ENCODE data around the gene IL22RA2.
"Not testable (repeated sequence)": the region's sequence is repeated elsewhere in the genome, so short reads cannot be mapped to it uniquely, and the experiment has no call there.

The IL22RA2 gene

DNA sequence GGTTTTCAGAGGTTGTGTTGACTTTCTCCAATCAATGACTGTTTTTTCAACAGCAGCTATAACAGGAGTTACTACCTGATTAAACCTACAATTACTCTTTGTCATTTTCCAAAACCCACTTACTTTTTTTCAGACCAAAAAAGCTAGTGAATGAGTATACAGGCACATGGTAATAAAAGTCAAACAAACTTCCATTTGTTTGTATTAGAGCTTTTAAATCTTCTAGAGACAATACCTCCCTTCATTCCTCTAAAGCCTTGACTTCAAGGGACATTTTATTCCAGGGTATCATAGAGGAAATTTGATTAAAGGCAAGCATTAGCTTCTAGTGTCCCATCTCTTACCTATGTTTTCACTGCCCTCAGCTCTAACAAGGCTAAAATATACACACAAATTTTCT lies 52.7 kb downstream of the IL22RA2 start:
- no peak for DNase-seq

DNA sequence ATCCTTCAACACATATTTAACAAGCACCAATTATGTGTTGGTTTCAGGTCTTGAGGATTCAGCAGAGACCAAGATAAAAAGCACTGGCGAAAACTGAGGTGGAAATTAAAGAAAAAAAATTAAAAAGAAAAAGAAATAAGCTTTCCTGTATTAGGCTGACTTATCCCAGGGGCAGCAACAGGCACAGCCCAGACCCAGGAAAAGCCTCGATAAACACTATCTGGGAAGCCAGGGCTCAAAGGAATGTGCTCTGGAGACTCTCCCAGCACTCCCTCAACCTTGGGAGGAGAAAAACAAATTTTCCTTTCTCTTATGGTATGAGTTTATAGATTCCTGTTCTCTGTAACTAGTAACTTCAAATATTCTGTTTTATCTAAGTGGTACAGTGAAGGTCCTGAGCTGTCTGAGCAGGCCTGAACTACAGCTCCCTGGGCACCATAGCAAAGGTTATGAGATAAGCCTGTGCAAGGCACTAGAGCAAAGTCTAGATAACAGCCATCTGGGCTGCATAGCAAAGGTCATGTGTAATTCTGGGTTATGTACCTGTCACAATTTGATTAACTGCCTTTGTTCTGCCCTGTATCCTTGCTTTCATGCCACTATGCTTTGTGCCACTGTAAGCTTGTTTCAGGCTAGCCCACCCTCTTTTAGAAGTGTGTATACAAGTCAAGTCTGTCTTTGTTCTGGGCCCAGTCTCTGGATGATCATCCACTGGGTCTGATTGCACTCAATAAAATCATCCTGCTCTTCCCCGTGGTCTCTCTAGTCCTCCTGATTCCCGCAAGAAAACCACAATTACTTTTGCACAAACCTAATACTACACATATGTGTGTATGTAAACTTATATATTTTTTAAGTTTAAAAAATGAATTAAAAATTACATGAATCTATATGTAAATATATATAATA lies 54.0 kb downstream of the IL22RA2 start:
- no peak for DNase-seq

- no peak for DNase-seq
Measured at GRCh38 chr6:137117581-137117980, 55.9 kb downstream of the IL22RA2 start.

GRCh38 chr6:137116807-137117206 lies 56.6 kb downstream of the IL22RA2 start:
- no peak for DNase-seq

DNA sequence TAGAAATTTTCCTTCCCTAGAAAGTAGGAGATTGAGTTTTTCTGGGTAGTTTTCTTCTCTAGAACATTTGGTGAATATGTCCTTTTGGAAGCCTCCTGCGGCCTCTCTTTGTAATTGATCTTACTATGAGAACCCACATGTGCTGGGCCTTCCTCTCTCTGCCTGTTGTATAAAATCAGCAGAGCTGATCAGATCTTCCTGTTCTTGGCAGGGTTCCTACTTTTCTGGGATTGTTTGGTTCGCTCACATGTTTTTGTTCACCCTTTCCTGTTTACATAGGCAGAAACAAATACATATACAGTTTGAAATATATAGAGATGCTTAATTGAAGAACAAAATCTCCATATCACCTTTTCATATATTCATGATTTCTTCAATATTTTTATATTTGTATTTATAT lies 57.8 kb downstream of the IL22RA2 start:
- DNase-seq = no peak

GRCh38 chr6:137112067-137112355 lies 61.4 kb downstream of the IL22RA2 start:
- DNase-seq = no peak

- DNase-seq = no peak
Measured at GRCh38 chr6:137111296-137112066, 62.0 kb downstream of the IL22RA2 start.

DNA sequence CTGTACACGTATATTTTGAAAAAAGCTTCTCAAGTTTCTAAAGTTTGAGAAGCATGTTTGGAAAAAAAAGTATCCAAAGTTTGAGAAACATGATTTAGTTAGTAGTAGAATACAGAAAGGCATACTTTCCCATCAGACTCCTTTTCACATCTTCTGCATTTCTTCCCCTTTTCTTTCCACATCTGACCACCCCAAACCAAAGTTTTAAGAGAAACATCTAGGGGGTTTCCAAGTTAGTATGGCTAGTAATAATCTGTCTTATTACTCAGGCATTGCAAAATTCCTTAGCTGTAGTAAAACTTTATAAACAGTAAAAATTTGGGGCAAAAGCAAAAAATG lies 65.7 kb downstream of the IL22RA2 start:
- DNase-seq = no peak

GRCh38 chr6:137107047-137107766 lies 66.2 kb downstream of the IL22RA2 start:
- DNase-seq = not testable (repeated sequence)

- DNase-seq = no peak
Measured at GRCh38 chr6:137106183-137106582, 67.3 kb downstream of the IL22RA2 start.

- DNase-seq = no peak
Measured at GRCh38 chr6:137105375-137105774, 68.1 kb downstream of the IL22RA2 start.

DNA sequence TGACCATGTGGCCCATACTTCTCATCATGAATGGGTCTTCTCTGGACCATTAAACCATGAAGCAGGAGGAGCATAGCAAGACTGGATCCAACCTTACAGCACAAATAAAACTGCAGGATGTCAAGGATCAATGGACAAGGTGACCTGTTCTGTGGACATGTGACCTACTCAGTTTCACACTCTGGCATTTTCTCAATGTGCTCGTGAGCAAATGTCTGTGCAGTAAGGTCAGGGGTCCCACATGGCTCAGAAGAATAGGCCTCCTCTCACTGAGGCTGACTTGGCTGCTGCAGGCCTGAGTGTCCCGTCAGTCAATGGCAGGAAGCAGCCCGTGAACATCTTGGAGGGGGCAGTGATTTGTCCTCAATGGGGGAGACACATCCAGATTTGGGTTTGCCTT lies 68.5 kb downstream of the IL22RA2 start:
- DNase-seq = no peak

DNA sequence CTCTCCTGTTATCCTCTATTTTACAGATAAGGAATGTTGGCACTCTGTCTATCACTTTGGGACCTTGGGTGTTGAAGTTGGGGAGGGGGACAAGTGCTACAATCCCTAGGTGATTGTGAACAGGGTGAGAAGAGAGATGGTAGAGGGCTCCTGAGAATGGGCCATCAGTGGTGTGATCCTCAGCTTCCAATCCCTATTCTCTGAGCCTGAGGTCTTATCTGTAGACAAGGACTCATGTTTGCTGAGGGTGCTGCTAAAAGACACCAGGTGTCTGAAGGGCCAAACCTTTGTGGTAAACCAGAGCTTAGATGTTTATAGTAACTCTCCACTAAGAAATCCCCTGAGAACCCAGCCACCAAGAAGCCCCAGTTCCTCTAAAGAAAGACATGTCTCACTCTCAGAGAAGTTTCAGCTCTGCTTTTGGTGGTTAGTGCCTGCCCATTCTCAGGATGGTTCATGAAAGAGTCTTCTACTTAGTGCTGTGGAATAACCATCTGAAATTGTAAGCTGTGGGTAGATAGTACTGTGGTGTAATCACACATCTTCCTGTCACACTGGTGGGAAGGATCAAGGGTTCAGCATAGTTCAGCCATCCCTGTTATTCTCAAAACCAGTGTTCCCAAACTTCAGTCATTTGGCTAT lies 70.5 kb downstream of the IL22RA2 start:
- no peak for DNase-seq

- no peak for DNase-seq
Measured at GRCh38 chr6:137102050-137102848, 71.2 kb downstream of the IL22RA2 start.

- no peak for DNase-seq
Measured at GRCh38 chr6:137099689-137100403, 73.6 kb downstream of the IL22RA2 start.

DNA sequence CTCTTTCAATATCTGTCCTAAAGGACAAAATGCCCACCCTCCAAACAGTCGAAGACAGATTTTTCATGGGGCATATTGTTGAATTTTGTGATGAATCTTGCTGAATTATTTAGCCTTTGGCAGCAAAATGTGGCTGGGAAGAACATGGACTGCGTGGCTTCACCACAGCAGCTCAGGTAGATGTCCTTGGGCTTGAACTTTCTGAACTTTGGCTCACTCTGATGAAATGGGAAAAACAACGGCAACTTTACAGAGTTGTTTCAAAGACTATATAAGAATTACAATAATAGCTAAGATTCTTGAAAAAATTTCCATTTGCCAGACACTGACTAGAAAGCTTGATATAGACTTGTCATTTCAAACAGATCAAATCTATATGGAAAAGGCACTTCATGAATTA lies 75.9 kb downstream of the IL22RA2 start:
- DNase-seq = no peak

DNA sequence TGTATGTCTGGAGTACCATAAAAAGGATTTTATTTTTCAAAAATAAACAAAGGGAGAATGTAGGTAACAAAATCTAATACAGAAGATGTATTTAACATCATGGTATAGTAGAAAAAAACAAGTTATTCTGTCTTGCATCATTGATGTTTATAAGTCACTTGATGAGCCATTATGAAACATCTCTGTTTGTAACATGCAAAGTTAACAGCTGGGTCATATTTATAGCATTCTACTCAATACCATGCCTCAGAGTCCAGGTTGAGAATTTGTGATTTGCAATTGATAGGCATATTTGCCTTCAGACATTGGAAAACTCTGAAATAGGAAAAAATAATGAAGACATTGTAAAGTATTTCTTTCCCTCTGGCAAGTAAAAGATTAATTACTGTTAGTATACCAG lies 76.4 kb downstream of the IL22RA2 start:
- DNase-seq = no peak

- no peak for DNase-seq
Measured at GRCh38 chr6:137095651-137096238, 77.7 kb downstream of the IL22RA2 start.

GRCh38 chr6:137095093-137095492 lies 78.4 kb downstream of the IL22RA2 start:
- DNase-seq = no peak

DNA sequence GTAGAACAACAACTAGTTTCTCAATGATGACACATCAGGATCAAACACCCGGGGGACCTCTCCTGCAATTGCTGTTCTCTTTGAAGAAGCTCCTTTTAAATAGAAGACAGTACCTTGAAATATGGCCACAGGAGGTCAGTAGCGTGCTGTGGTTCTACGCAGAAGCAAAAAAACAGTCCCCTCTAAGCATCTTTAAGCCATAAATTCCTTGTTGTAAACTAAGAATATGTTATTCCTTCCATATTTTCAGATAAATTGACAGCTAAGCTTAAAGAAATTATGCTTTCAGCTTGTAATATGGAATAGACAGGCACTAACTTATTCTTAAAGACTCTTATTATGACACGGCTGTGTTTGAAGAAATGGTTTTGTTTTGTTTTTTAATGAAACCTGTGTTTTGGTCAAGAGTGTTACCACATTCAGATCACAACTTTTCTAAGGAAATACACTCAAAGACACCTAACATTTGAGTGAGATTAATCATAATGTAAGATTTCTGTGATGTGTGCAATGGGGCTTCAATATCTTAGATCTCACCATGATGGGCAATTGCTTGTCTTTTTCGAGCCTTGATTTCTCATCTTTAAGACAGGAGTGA lies 78.9 kb downstream of the IL22RA2 start:
- DNase-seq = no peak
